Bone marrow (tissue), 2 donors: ENCODE results near the gene ITGA8.
"Not testable (repeated sequence)": the region's sequence is repeated elsewhere in the genome, so short reads cannot be mapped to it uniquely, and the experiment has no call there.

Source experiments
- DNase-seq, 2 donors: peaks; one replicate each; lab custom pipeline; 2025; lab: John Stamatoyannopoulos, UW

Gene ITGA8

DNA sequence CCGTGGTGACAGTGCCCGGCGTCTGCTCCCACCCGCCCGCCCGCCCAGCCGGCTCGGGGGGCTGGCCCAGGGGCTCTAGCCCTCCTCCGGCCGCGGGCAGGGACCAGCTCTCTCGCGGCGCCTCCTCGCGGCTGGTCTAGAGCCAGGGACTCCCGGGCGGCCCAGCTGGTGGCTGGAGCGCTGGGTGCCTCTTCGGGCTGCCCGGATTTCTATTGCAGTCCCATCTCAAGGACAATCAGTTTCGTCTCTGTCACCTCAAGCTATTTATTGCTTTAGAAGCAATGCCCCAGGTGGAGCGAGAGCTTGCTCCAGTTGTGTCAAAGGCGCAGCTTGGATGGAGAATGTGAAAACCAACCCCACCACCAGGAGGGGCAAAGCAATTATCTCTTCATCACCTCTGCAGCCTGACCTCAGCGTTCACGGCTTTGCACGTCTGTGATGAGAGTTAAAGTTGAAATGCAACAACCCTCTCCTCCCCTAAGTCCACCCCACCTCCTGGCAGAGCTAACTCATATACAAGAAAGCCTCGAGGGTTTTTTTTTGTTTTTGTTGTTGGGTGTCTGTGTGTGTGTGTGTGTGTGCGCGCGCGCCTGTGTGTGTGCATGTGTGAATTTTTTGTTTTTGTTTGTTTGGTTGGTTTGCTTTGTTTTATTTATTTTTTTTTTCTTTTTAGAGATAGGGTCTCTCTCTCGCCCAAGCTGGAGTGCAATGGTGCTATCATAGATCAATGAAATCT lies at the start of gene ITGA8:
Gene ITGA8 (minus strand): TSS at position 24 of the 736 bp plus-strand sequence. CDS start 151 bp downstream, outside the sequence.
- no peak for DNase-seq

DNA sequence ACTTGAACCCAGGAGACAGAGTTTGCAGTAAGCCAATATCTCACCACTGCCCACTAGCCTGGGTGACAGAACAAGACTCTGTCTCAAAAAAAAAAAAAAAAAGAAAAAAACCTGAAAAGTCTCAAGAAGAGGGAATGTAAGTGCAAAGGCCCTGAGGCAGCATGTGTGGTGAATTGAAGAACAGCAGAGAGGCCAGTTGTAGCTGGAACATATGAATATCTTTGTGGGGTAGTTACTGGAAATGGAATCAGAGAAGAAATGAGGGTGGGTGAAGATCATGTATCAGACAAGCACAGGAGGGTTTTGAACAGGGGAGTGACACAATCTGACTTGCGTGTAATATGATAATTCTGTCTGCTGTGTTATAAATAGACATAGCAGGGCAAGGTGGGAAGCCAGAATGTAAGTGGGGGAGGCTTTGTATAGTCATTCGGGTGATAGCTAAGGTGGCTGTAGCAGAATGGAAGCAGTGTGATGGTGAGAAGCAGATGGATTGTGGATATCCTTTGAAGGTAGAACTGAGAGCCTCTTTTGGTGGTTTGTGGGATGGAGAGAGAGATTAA lies 45.3 kb upstream of the ITGA8 start:
- no peak for DNase-seq

DNA sequence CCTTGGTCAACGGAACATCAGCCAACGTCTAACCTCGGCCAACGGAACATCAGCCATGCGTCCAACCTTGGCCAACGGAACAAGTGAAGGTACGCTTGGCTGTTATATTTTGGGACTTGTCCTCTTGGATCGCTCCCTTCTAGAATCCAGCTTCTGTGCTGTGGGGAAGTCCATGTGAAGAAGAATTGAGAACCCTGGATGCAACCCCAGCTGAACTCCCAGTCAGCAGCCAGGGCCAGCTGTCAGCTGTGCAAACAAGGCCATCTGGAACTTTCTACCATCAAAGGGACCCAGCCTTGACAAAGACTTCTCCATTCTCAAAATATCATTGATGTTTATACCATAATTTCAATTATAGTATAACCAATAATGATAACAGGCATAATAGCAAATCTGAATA lies 43.3 kb upstream of the ITGA8 start:
- DNase-seq: no peak

DNA sequence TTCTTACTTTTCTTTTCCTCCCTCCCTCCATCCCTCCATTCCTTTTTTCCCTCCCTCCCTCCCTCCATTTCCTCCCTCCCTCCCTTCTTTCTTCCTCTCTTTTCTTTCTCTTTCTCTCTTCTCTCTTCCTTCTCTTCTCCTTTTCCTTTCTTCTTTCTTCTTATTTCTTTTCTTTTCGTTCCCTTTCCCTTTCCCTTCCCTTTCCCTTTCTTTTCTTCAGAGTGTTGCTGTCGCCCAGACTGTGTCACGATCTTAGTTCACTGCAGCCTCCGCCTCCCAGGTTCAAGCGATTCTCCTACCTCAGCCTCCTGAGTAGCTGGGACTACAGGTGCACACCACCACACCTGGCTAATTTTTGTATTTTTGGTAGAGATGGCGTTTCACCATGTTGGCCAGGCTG lies 42.5 kb upstream of the ITGA8 start:
- not testable (repeated sequence) for DNase-seq

DNA sequence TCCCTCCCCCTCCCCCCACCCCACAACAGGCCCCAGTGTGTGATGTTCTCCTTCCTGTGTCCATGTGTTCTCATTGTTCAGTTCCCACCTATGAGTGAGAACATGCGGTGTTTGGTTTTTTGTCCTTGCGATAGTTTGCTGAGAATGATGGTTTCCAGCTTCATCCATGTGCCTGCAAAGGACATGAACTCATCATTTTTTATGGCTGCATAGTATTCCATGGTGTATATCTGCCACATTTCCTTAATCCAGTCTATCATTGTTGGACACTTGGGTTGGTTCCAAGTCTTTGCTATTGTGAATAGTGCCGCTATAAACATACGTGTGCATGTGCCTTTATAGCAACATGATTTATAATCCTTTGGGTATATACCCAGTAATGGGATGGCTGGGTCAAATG lies 41.5 kb upstream of the ITGA8 start:
- not testable (repeated sequence) for DNase-seq

DNA sequence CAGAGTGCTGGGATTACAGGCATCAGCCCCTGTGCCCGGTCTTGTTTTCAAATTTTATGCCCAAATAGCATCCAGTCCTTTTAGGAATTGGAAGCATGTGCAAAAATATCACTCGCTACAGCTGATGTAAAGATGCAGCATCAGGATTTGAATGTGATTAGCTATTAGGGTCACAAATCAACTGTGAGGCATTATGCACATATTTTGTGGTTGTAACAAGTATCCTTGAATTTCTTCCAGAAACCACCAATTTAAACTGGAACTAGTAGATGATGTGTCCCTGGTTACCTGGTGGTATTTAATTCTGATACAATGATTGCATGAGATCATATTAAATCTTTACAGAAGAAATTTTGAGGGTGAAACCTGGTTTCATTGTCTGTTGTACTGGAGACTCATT lies 41.0 kb upstream of the ITGA8 start:
- no peak for DNase-seq

DNA sequence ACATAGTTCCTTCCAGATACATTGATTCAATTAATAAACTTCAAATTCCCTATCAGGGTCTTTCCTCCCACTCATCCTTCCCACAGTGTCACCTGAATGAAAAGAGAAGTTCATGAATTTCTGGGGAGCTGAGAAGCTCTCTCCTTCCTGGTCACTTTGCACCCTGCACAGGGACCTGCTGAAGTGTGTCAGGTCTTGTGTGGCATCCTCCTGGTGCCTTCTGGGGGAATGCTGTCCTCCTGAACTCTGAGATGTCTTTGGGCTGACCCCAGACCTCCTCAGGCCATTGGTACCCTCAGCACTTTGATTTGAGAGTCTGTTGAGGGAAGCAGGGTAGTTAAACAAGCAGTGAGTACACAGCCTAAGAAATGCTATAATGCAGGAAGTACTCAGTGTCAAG lies 39.5 kb upstream of the ITGA8 start:
- DNase-seq: no peak

DNA sequence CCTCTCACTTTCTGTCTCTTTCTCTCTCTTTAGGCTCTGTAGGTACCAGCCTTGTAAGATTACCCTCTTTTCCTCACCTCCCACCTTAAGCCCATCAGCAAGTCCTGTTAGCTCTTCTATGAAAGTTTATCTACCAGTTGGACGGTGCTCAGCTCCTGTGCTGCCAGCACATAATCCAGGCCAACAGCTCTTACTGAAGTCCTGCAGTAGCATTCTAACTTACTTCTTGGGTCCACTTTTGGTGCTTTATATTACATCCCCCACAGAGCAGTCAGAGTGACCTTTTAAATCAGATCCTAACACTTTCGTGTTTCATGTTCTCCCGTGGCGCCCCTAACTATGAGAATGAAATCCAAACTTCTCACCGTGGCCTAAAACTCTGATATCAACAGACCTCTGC lies 38.9 kb upstream of the ITGA8 start:
- DNase-seq: no peak

DNA sequence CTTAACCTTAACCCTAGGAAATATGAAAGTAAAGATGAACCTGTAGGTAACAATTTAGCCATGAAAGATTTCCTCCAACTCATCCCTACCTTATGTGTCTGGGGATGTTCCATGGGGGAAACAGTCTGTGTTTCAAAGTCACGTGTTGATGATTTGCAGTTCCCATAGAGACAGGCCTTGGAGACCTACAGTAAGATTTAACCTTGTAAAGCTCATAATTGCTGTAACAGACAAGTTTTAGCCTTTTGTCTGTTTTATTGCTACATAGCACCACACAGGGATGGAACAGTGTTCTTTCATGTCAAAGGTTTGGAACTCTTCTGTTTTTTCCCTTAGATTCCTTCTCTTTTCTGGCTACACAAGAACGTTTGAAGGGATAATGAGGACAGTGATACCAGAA lies 35.2 kb upstream of the ITGA8 start:
- DNase-seq: no peak

DNA sequence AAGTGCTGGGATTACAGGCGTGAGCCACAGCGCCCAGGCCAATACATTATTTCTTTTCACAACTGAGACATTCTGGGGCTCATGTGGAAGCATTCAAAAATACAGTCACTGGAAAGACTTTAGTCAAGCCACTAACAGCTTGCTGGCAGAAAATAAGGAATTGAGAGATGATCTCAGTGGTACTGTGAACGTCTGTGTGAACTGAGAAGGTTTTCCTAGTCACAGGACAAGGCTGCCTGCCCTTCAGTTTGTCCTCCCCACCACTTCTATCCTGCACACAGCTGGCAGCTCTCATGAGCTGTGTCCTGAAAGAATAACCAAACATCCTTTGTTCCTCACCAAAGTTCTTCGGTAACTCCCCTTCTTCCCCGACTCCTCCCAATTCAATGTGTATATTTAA lies 31.3 kb upstream of the ITGA8 start:
- DNase-seq: no peak

DNA sequence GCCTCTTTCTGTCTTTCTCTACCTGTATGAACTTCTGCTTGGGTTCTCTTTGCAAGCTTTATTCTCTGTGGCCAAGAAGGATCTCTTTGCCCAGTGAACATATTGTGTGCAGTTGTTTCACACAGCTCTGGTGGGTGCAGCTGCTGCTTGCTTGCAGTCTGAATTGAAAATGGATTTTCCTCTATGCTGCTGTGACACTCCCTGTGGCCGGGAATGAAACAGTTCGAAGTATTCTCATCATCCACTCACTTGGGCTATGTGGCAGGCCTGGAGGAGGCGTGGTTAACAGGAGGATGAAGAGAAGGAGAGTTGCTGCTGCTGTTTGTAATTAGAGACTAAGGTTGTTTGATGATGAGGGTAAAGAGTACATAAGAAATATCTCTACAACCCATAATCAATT lies 28.4 kb upstream of the ITGA8 start:
- DNase-seq: no peak

DNA sequence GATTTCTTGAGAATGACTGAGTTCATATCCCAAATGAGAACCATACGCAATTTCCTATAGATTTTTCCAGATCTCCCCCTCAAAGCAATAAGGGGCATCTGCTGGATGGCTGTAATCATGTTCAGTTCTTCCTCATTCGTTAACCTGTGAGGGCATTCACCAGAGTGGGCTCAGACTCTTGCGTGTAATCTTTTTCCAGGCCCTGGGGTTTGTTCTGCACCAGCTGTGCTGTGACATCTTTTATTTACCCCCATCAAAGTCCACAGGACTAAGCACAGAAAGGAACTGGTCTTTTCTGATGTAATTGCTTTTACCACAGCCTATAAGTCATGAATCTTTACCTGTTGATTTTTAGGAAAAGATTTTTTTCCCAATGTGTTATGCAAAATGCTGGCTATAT lies 27.9 kb upstream of the ITGA8 start:
- DNase-seq: no peak

DNA sequence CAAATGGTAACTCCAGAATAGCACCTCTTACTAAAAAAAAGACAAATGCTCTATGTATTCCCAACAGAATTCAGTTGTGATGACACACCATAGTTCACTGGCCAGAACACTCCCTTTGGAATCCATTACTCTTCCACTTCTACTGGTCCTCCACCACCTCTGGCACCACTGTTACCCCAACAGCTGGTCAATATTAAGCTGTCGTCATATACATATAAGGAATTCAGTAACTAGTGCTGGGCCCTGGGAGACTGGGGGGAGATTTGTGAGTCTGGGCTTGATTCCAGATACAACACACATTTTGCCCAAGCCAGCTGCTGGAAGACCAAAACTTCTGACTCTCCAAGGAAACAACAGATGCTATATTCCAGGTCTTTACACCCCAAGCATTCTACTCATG lies 26.0 kb upstream of the ITGA8 start:
- no peak for DNase-seq

DNA sequence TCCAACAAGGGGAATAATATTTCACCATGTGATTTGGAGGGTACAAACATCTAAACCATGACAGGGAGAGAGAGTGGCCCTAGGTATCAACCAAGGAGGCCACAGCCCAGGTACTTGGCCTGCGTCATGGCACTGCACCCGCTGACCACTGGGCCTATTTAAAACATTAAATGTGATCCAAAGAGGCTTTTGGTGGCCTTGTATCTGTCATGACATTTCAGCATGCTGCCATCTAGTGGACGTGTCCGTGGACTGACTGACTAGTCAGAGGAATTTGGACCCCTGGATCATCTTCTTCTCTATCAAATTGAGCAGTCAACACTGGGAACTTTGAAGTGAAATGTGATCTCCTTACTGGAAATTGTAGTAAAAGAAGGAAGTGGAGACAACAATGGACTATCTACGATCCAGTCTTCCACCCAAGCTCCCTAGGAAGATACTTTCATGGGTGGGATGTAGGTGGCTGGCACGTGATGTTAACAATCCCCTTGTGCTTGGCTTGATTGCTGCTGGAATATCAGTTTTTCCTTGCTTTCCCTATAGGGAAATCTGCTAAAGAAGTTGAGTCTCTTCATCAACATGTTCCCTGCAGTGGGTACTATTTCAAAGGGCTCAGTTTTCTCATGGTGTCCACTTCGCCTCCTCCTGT lies 24.6 kb upstream of the ITGA8 start:
- DNase-seq: peak in 1 of 2 donors; percentile 4

DNA sequence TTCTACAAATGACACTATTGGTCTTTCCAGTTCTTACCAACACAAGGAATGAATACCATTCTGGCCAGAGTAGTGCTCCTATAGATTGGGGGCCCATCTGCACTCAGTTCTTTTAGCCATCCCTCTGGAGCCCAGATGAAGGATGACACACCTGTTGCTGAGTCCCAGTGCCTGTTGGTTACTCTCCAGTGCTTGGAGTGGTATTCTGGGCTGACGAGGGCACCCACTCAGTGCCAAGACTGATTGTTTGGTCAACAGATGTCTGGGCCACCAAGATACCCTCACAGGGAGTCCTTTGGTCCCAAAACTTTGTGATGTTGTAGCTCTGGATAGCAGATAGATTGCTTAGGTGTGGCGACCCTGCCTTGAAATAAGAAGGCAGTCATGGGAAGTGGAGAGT lies 23.7 kb upstream of the ITGA8 start:
- DNase-seq: no peak

DNA sequence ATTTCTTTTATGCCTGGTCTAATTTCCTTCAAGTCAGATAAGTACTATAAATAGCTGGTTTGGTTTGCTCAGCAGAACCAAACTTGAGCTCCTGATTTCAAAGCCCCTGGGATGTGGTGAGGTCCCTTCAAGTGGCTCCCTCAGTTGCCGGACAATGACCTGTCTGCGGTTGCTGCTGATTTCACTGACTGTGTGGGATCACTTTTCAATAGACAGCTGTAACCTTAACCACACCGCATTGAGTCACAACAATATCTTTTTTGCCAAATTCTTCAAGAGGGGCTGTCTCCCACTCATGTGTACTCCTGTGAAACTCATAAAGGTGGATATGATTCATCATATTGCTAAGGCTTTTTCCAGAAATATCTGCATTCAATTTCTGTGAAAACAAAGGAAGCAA lies 23.1 kb upstream of the ITGA8 start:
- no peak for DNase-seq

DNA sequence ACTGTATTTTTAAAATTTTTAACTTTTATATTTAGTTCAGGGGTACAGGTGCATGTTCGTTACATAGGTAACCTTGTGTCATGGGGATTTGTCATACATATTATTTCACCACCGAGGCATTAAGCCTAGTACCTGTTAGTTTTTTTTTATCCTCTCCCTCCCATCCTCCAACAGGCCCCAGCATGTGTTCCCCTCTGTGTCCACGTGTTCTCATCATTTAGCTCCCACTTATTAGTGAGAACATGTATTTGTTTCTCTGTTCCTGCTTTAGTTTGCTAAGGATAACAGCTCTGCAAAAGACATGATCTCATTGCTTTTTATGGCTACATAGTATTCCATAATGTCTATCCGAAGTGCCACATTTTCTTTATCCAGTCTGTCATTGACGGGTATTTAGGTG lies 22.4 kb upstream of the ITGA8 start:
- no peak for DNase-seq

DNA sequence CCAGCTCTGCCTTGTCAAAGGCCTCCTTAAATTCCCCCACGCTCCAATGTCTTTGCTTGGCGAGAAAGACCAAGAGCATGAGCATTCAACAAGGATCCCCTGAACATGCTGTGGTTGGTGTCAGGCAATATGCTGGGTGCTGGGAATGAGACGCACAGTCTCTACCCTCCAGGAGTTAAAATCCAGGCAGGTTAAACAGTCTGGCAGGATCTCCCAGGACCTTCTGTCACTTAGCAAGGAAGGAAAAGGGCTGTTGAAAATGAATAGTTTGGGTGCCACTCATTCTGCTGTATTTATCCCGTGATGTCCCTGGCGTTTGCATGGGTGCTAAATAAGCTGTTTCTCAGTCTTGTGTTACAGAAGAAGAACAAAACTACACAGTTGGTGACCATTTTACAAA lies 21.9 kb upstream of the ITGA8 start:
- no peak for DNase-seq

DNA sequence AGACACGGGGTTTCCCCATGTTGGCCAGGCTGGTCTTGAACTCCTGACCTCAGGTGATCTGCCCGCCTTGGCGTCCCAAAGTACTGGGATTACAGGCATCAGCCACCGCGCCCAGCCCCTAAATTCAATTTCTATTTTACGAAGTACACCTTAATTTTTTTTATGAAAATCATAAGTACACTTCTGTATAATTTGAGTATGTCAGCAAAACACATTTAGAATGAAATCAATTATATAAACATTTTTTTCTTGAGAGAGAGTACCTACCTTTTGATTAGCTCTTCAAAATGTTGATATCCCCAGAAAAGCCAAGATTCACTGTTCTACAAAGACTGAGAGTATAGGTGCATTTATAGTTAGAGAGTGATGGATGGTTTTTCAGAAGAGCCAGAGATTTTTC lies 20.5 kb upstream of the ITGA8 start:
- no peak for DNase-seq

DNA sequence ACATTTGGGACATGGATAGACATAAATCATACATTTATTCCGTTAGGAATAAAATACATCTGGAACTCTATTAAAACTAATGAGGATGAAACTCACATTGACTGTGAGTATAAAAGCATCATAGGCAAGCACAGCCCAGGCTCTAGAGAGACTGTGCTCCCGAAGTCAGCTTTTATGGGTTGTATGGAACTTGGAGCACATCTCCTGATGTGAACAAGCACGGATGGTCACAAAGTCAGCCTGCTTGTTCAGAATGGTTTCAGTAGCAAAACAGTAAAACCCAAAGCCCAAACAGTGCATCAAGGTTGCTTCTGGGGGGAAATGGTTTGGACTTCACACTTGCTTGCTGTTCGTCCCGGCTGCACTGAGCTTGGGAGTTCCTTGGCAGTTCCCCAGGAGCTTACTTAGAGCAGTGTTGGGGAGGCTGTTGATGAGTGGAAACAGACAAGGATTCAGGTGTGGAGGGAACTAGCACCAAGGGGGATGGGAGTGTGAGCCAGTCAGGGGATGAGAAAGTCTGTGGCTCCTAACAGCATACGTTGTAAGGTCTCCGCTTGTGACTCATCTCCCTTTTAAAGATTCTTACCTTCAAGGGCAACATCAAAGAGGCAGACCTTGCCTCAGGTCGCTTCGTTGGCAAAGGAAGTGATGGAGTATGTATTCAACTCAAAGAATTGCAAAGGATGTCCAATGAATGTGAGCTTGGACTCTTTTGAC lies 19.7 kb upstream of the ITGA8 start:
- no peak for DNase-seq

DNA sequence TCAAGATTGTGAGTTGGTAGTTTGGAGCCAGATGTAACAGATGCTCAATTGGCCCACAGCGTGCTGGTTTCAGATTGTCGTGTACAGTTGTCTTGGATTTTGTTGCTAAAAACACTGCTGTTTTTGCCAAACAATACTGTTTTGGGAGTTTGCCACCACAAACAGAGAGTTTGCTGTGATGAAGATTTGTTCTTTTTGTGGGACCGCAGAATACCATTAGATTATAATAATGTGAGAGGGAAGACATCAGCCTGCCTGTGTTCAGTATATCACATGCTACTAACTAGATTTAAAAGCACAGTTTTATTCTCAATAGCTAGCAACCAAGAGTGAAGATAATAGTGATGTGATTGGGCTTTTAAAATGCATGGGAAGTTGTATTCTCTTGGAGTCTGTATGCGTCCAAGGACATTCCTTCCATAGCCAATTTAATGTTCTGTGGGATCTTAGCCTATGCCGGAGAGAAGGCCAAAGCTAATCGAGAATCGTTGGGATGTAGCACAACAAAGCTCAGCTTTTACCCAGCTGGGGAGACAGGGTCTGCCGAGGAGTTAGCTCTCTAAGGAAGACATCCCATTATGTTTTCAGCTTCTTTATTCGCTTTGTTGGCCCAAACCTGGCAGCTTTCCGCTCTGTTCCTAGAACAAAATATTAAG lies 18.7 kb upstream of the ITGA8 start:
- DNase-seq: no peak

DNA sequence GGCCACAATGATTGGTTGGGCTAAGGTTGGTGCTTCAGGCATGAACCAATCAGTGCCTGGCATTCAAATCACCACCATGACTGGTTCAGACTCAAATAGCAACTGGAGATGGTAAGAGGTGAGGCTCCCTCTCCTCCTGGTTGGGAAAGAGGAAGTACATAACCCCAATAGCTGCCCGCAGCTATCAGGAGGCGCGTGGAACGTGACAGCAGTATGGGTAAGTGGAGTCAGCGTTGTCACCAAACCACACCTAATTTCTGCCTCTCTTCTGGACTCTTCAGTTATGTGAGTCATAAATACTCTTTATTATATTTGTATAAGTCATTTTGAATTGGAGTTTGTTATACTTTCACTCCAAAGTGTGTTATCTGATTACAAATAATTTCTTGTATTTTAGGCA lies 17.9 kb upstream of the ITGA8 start:
- no peak for DNase-seq
